Peyer's patch (tissue), 4 donors: Measurements from ENCODE around the gene SLC3A2.

Experiments used
- POLR2A ChIP-seq, 2 donors: fragments of 450-650 bp; IDR thresholded peaks; one replicate each; pipeline ENCODE4 v1.5.1; 2017; ENCODE audit warnings: antibody characterized with exemption in 2 of 2, mild to moderate bottlenecking in 2 of 2, moderate library complexity in 2 of 2
- TF ChIP-seq, protein P1 (sequence below), 6 experiments: fragments of 450-650 bp in 4 of 6; fragments of 200-600 bp in 2 of 6; sonication (generic) in 1 of 6; IDR thresholded peaks; one replicate each; pipeline ENCODE4 v1.5.1; 2017 to 2019; ENCODE audit warnings: antibody characterized with exemption in 6 of 6, mild to moderate bottlenecking in 3 of 6, moderate library complexity in 1 of 6

DNA sequence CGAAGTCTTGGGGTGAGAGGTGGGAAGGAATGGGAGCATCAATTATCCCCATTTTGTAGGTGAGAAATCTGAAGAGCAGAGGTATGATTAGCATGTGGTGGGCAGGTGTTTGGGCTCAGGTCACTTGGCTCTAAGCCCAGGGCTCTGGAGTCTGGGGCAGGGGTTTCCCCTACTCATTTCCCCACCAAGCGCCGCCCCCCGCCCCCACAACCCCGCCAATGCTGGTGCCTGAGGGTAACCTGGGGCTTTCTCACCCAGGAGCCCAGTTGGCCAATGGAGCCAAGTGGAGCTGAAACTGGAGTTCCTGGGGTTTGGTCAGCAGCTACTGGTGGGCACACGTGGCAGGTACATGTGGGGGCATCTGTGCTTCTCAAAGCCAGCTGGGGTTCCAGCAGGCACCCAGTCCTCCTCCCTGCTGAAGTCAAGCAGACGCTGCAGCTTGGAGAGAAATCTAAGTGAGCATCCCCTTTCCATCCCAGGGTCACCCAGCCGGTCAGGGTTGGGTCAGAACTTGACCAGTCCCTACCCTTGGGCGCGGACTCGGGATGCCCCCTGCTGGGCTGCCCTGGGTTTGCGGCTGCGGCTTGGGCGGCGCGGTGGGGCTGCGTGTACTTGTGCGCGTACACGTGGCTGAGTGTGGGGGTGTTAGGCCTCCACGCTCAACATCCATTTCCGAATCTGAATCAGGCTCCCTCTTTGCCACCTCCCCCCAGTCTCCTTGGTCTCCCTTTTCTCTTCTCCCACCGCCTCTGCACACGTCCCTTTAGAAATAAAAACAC, 42.1 kb downstream of the SLC3A2 start:
- TF ChIP-seq, protein P1, sequence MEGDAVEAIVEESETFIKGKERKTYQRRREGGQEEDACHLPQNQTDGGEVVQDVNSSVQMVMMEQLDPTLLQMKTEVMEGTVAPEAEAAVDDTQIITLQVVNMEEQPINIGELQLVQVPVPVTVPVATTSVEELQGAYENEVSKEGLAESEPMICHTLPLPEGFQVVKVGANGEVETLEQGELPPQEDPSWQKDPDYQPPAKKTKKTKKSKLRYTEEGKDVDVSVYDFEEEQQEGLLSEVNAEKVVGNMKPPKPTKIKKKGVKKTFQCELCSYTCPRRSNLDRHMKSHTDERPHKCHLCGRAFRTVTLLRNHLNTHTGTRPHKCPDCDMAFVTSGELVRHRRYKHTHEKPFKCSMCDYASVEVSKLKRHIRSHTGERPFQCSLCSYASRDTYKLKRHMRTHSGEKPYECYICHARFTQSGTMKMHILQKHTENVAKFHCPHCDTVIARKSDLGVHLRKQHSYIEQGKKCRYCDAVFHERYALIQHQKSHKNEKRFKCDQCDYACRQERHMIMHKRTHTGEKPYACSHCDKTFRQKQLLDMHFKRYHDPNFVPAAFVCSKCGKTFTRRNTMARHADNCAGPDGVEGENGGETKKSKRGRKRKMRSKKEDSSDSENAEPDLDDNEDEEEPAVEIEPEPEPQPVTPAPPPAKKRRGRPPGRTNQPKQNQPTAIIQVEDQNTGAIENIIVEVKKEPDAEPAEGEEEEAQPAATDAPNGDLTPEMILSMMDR (IDR thresholded peaks at IDR 0.05): peak in 2 of 6 experiments; percentile 18 to 23
- TF ChIP-seq POLR2A (IDR thresholded peaks at IDR 0.05): no peak
